ENCODE results near the gene ZNF431.
A peak's percentile ranks its signal among the peaks of the same experiment; 100 is the strongest.
"Not testable (repeated sequence)": the region's sequence is repeated elsewhere in the genome, so short reads cannot be mapped to it uniquely, and the experiment has no call there.

ZNF431 gene

DNA sequence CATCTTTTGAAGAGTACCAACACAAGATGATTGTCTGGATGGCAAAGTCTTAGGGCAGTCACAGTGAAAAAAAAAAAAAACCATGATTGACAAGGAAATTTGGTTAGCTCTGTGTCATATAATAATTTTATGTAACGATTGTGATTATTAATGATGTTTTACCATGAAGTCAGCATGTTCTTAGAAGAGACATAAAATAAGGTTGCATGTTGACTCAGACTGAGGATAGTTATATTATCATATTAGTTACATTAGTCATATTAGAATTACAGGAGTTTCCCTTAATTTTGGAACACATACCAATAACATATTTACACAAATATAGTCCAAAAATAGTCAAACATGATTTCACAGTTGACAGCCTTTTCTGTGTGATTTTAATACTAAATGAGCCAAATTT lies 5.7 kb downstream of the ZNF431 start:
- DNase-seq (ENCODE audit: low read depth in 3 of 3), result no peak

DNA sequence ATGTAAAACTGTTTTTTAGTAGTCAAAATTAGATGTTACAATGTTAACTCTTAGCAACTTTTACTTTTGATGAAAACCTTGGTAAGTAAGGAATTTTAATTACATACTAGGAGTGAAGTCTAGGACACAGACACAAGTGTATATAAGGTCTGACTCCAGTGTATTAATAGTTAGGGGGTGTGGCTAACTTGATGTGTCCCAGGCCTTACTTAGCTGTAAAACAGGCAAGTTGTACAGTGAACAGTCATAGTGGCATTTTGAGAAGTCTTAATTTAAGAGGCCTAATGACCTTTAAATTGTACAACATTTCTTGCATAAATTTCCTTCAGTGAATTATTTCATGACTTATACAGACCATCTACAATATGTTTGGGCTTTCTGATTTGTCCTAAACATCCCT lies 6.8 kb downstream of the ZNF431 start:
- no peak for DNase-seq (ENCODE audit: low read depth in 3 of 3)

DNA sequence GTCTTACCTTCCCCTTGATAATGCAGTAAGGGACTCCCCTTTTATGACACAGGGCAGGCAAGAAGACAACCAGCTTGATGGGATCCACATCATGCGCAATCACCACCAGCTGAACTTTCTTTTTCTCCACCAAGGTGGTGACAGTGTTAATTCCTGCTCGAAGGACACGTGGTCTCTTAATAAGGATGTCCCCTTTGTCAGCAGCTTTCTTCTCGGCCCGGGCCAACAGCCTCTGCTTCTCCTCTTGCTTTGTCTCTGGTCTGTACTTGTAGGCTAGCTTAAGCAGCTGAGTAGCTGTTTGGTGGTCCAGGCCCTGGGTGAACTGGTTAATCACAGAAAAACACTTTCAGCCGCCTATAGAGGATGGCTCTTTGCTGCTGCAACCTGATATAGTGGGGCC lies 8.0 kb downstream of the ZNF431 start:
- no peak for DNase-seq (ENCODE audit: low read depth in 3 of 3)

DNA sequence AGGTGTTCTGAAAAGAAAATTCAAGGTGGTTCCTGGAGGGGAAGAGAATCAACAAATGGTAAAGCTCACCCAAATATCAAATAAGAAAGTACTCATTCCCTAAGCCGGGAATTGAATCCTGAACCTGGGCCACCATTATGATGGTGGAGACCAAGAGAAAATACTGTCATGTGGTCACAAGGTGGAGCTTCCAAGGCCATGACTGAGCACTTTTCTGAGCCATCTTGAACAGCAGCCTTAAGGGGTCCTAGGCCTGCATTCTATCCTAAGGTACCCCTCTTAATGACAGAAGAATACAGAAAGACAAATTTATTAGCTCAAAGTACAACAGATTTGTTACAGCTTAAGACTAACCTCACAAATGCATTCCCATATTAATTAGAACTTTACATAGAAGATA lies 9.6 kb downstream of the ZNF431 start:
- no peak for DNase-seq (ENCODE audit: low read depth in 3 of 3)

DNA sequence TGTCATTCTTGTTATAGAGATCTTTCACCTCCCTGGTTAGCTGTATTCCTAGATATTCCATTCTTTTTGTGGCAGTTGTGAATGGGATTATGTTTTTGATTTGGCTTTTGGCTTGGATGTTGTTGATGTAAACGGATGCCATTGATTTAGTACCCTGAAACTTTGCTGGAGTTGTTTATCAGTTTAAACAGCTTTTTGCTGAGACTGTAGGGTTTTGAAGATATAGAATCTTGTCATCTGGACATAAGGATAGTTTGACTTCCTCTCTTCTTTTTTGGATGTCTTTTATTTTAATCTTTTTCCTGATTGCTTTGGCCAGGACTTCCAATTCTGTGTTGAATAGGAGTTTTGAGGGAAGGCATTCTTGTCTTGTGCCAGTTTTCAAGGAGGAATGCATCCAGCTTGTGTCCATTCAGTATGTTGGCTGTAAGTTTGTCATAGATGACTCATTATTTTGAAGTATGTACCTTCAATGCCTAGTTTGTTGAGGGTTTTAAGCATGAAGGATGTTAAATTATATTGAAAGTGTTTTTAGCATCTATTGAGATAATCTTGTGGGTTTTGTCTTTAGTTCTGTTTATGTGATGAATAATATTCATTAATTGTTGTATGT lies 16.8 kb downstream of the ZNF431 start:
- no peak for DNase-seq (ENCODE audit: low read depth in 3 of 3)

DNA sequence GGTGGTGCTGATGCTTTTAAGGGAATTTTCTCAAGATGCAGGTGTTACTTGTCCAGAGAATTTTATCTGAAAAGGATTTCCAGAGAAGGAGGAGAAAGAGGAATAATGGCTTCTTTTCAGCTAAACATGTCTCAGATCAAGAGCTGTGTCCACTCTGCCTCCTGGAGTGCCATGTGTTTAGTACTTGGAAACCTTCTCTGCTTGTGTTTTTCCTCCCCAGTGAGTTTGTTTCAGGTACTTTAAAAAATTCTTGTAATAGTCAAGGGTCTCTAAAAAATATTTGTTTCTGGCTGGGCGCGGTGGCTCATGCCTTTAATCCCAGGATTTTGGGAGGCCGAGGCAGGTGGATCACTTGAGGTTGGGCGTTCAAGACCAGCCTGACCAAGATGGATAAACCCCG lies 22.7 kb downstream of the ZNF431 start:
- DNase-seq (ENCODE audit: low read depth in 3 of 3), result no peak

DNA sequence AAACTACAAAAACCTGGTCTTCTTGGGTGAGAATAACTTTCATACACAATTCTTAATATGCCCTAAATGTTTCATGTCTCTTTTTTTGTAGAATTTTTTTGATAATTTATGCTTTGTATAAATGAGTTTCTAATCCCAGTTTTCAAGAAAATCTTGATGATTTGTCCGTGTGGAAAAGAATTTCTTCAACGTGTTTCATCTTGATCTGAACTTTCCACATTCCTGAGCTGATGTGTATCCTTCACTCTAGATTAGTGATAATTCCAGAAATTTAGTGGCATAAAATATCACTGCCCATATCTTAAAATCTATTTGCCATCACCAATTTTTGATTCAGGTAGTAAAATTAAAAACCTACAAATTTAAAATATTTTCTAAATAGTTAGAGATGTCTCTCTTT lies 24.6 kb downstream of the ZNF431 start:
- DNase-seq (ENCODE audit: low read depth in 3 of 3), result no peak

DNA sequence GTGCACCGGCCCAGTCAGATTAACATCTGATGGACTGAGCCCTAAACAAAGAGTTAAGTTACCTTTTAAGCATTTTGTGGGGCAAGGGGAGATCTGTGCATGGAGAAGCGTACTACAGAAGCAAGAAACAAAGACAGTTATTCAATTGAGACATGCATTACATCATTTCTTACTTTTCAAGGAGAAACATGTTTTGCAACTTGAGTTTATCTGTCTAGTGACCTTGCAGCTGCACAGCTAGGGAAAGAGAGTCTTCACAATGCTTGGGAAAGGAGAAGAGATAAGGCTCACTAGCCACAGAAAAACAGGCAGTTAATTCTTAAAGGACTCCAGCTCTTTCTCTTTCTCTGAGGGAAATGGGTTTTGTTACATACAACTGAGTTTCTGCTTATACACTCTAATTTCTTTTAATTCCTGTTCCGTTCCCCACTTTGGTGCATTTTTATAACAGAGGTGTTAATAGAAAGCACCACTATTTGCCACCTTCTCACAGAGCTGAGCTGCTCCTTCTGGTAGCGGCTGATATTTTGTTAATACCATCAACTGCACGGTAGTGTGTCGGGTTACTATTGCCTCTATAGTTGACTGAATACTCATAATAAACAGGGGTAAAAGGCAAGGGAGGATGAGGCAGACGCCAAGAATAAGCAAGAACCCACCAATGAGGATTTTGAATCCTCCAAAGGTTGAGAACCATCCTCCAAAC lies 55.9 kb downstream of the ZNF431 start:
- DNase-seq (ENCODE audit: low read depth in 3 of 3), result no peak

DNA sequence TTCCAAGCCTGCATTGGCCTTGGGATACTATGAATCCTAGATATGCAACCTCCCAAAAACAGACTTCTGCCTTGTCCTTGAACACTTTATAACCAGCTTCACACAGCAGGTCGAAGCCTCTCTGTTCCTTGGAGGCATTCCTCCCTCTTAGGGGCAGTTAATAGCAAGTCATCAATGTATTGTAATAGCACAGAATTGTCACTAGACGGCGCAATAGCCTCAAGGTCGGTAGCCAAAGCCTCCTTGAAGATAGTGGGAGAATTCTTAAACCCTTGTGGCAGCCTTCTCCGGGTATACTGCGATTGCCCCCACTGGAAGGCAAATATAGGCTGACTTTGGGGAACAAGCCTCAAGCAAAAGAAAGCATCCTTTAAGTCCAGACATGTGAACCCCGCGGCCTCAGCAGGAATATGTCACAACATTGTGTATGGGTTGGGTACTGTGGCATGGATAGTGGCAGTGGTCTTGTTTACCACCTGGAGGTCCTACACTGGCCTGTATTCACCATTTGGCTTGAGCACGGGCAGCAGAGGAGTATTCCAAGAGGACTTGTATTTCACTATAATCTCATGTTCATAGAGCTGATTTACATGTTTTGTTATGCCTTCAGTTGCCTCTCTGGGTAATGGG lies 61.1 kb downstream of the ZNF431 start:
- peak in 1 of 3 experiments; percentile 1 for DNase-seq (ENCODE audit: low read depth in 3 of 3)

DNA sequence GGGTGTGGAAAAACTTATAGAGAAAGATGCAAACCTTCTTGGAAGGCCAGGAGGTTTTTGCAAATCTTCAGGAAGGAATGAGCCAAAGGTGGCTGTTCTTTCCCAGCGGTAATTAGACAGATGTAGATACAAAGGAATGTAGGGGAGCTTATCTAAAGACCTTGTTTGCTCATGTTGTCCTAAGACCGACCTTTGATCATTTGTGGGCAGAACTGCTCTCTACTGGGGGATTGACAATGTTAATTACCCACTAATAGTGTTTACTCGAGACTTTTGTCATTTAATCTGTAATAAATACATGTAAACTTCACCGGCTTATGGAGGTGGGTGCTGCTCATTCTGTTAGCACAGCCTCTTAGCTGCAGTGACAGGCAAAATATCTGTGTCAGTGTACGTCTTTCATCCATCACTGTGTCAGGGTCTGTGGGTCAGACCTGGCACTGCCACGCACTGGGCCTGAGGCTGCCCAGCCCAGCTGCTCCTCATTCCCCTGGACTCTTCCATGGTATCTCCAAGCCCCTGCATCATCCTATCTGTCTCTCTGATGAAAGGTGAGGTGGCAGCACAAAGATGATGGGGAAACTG lies 68.3 kb downstream of the ZNF431 start:
- no peak for DNase-seq (ENCODE audit: low read depth in 3 of 3)

DNA sequence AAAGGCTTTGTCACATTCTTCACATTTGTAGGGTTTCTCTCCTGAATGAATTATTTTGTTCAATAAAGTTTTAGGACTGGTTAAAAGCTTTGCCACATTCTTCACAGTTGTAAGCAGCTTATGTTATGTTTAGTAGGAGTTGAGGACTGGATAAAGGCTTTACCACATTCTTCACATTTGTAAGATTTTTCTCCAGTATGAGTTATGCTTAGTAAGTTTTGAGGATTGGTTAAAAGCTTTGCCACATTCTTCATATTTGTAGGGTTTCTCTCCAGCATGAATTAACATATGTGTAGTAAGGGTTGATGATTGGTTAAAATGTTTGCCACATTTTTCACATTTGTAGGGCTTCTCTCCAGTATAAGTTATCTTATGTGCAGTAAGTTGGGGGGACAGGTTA lies 79.9 kb downstream of the ZNF431 start:
- no peak for DNase-seq (ENCODE audit: low read depth in 3 of 3)

DNA sequence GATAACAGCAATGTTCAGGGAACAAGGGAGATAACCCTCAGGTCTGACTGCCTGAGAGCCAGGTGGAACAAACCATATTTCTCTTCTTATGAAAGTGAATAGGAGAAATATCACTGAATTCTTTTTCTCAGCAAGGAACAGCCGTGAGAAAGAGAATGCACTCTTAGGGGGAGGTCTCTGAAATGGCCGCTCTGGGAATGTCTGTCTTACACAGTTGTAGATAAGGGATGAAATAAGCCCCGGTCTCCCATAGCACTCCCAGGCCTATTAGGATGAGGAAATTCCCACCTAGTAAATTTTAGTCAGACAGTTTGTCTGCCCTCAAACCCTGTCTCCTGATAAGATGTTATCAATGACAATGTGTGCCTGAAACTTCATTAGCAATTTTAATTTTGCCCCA lies 88.1 kb downstream of the ZNF431 start:
- DNase-seq (ENCODE audit: low read depth in 3 of 3), result not testable (repeated sequence)

DNA sequence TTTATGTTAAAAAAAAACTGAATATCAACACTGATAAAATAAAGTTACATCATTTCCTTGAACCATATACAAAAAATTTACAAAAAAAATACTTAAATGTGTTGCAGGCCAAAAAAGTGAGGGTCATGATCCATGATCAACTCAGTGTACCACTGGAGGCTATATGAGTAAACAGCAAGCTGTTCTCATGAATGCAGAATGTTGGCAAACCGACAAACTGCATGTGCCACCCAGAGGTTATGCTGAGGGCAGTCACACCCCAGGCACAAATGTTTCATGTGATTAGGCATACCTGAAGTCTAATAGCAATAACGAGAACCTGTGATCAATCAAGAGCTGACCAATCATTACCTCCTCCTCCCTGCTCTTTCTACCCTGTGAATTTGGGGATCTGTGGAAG lies 91.9 kb downstream of the ZNF431 start:
- no peak for DNase-seq (ENCODE audit: low read depth in 3 of 3)

DNA sequence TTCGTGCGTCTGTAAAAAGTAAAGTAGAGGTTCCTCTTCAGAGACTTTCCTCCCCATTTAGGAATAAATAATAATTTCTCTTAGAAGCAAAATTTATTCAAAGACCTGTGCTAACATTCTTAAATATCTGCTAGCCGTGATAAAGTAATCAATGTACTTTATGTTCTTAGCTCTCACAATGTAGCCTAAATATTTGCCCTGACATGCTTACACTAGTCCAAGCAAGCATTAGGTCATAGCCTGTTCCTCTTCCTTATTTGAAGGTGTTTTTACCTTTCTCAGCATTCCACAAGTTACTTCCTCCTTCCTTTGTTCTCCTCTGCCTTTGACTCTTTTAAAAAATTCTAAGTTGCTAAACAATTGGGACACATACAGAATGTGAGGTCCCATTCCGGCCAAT lies 94.9 kb downstream of the ZNF431 start:
- DNase-seq (ENCODE audit: low read depth in 3 of 3), result not testable (repeated sequence)

DNA sequence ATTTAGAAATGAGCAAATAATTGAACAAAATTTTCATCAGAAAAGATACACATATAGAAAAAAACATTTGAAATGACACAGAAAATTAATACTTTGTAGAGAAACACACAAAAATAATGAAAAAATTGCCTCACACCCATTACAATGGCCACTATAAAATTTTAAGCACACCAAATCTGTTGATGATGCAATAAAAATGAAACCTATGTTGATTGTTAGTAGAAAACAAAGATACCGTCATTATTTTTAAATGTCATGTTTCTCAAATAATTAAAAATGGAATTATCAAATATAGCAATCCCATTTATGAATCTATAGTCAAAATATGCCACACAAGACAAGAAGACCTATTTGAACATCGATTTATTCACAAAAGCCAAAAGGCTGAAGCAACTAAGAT lies 96.8 kb downstream of the ZNF431 start:
- DNase-seq (ENCODE audit: low read depth in 3 of 3), result no peak

Measured in stimulated activated CD4-positive, alpha-beta T cell treated with anti-CD3 and anti-CD28 coated beads, TNF-alpha, amount 100 ng/mL, for 4 hours (primary cell).